GM21360 (cell line): ENCODE data around the gene SESN1.
"Not testable (repeated sequence)": the region's sequence is repeated elsewhere in the genome, so short reads cannot be mapped to it uniquely, and the experiment has no call there.

Experiments
- ATAC-seq: cut with Tn5 transposase; IDR thresholded peaks from one replicate; pipeline ENCODE4 v1.9.1; 2021; ENCODE audit warnings: mild to moderate bottlenecking, moderate library complexity; ENCODE audit not compliant: unreplicated experiment

The SESN1 gene

GRCh38 chr6:109002882-109003281, 91.8 kb downstream of the SESN1 start:
- ATAC-seq: no peak

DNA sequence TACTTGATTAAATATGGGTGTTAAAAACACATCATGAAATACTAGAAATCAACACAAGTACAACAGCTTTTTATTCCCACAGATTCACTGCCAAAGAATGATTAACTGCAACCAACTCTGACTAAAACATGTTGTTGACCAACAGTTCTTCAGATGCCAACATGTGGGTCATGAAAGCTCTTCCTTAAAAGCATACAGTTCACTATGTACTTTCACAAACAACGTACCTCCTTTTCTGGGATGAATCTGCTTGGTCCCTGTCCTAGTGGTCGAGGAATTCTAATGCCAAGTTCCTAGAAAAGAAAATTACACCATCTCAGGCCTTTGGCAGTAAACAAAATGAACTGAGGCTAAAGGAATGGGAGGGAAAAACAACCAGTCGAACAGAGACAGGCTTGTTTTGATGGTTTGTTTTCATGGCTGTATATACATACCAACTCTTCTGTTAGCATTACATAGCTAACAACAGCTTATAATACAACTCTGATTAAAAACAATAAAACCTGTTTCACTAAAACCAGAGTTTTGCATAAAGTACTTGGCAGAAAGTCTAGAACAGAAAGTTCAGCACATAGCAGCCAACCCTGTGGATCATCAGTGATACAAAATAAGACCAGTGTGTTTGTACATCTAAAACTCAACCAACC, 92.5 kb downstream of the SESN1 start:
- ATAC-seq: no peak

- ATAC-seq: no peak
Observed at GRCh38 chr6:109001291-109001894, 93.3 kb downstream of the SESN1 start.

- no peak for ATAC-seq
Observed at GRCh38 chr6:109000289-109000688, 94.4 kb downstream of the SESN1 start.

DNA sequence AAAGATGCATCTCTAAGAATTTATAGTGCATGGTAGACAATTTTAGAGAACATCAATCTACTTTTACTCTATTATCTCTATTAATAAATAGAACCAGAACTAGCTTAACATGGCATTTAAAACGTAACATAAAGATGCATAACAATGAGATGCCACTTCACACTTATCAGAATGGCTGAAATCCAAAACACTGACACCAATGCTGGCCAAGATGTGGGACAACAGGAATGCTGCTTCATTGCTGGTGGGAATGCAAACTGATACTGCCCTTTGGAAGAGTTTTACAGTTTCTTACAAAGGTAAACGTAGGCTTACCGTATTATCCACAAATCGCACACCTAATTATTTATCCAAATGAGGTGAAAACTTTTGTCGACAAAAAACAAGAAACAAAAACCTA, 95.2 kb downstream of the SESN1 start:
- no peak for ATAC-seq

DNA sequence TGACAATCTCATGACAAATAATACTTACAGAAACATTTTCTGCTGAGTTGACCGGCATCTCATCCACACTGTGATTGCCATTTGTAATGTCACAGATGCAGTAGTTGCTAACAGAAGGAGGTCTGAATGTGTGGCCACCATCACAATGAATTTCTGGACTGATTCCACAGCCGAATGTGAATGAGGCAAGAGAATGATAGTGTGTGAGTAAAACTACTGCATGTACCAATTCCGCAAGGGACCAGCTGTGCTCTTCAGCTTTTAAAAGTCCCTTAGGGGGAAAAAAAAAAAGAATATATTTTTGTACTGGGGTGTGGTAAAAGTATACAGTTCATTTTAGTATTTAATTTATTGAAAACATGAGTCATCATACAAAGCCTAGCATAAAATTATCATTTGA, 96.2 kb downstream of the SESN1 start:
- ATAC-seq: no peak

- no peak for ATAC-seq
Observed at GRCh38 chr6:108996208-108996607, 98.4 kb downstream of the SESN1 start.

DNA sequence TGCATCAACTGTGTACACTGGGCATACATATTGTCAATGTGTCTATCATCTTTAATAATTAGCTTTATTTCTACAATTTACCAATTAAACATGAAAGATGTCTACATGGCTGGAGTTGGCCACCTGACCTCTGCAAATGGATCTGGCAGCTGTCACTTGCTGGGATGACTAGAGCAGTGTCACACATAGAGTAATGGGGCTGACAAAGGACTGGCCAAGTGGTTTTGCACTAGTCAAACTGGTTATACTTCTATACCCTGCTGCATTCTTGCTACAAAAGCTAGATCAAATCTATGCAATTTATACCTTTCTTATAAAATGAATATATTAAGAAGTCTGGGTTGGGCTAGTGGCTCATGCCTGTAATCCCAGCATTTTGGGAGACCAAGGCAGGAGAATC, 99.3 kb downstream of the SESN1 start:
- ATAC-seq: no peak

DNA sequence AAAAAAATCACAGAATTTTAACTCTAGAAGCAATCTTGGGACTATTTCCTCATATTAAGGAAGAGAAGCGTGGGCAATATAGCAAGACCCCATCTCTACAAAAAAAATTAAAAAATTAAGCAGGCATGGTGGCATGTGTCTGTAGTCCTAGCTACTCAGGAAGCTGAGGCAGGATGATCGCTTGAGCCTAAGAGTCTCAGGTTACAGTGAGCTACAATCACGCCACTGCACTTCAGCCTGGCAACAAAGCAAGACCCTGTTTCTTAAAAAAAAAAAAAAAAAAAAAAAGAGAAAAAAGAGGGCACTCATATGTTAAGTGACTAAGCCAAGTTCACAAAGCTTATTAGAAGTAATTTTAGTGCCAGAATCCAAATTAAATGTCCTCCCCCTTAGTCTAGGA, 100.8 kb downstream of the SESN1 start:
- ATAC-seq: no peak

DNA sequence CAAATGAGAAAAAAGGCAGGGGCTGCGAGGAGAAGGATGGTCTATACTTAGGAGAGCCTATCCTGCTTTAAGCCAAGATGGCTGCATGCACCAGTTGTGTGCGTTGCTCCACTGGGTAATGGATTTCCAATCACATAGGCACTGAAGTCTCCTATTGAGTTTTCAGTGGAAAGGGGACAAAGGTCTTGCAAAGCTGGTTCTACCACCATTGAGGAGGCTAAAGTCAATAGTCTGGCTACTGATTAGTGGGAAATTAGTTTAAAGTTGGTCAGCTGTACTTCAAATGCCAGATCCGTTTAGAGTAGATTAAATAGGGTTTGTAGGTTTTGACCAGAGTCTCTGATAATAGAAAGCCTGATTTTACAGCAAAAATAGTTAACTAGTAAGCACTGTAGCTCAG, 104.9 kb downstream of the SESN1 start:
- ATAC-seq: no peak

DNA sequence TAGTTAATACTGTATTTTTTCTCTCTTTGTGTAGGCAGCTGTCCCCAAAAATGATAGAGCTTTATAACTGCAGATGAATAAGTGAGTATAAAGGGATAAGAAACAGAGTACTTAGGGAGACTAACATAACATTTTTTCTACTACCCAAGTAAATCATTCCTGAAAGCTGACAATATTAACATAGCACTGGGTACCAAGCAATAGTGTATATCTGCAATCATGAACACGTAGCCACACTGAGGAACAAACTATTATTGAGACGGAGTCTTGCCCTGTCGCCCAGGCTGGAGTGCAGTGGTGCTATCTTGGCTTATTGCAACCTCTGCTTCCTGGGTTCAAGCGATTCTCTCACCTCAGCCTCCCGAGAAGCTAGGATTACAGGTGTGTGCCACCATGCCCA, 105.9 kb downstream of the SESN1 start:
- no peak for ATAC-seq

GRCh38 chr6:108988296-108988695, 106.3 kb downstream of the SESN1 start:
- no peak for ATAC-seq

DNA sequence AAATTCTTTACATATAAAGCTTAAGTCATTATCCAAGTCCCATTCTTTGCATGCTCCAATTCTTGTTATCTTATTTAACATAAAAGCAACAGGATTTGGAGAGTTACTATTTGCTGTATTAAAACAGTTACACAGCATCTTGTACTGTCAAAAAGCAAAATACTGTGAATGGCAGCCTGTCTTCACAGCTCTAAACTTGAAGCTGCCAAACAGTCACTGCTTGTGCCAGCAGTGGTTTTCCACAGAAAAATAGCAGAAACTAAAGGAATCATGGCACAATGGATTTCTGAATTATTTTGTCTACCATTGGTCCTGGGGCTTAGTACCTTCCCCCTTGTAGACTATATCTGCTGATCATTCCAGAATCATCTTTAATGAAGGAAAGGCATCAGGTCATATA, 107.5 kb downstream of the SESN1 start:
- no peak for ATAC-seq

DNA sequence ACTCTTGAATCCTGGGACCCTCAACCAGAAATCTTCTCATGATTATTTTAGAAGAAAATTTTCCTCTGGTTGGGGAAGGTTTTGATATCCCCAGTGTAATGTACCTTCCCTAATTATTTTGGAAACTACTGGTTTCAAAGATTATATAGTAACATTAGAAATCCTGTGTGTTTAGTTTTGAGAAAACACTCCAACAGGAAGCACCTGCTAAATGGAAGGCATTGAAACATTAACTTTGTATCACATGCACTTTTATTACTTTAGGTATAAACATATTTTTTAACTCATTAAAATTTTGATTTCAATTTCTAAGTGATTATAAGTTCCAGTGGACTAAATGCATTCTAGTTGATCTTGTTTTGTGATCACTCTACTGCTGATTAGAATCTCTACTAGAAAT, 109.3 kb downstream of the SESN1 start:
- no peak for ATAC-seq

DNA sequence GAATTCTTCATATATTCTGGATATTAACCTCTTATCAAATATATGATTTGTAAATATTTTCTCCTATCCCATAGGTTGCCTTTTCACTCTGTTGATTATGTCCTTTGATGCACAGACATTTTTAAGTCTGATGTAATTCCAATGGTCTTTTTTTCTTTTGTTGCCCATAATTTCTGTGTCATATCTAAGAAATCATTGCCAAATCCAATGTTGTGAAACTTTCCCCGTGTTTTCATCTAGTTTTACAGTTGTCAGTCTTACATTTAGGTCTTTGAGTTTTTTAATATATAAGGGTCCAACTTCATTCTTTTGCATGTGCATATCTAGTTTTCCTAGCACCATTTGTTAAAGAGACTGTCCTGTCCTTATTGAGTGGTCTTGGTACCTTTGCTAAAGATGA, 111.5 kb downstream of the SESN1 start:
- no peak for ATAC-seq

DNA sequence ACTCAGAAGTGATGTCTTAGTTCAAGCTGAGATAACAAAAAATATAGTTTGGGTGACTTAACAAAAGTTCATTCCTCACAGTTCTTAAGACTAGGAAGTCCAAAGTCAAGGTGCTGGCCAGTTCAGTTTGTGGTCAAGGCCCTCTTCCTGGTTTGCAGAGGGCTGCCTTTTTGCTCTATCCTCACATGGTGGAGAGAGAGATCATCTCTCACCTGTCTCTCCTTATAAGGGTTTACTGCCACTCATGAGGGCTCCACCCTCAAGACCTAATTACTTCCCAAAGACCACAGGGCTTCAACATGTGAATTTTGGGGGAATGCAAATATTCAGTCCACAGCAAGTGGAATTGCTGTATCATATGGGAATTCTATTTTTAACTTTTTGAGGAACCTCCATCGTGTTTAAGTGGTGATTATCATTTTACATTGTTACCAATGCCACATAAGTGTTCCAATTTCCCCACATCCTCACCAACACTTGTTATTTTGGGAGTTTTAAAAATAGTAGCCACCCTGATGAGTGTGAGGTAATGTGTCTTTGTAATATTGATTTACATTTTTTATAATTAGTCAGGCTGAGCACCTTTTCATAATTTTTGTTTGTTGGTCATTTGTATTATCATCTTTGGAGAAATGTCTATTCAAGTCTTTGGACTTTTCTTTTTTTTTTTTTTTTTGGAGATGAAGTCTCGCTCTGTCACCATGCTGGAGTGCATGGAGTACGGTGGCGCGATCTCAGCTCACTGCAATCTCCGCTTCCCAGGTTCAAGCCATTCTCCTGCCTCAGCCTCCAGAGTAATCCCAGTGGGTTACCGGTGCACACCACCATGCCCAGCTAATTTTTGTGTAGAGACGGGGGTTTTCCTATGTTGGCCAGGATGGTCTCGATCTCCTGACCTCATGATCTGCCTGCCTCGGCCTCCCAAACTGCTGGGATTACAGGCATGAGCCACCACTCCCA, 112.2 kb downstream of the SESN1 start:
- ATAC-seq: no peak

GRCh38 chr6:108978638-108979037, 116.0 kb downstream of the SESN1 start:
- ATAC-seq: not testable (repeated sequence)

DNA sequence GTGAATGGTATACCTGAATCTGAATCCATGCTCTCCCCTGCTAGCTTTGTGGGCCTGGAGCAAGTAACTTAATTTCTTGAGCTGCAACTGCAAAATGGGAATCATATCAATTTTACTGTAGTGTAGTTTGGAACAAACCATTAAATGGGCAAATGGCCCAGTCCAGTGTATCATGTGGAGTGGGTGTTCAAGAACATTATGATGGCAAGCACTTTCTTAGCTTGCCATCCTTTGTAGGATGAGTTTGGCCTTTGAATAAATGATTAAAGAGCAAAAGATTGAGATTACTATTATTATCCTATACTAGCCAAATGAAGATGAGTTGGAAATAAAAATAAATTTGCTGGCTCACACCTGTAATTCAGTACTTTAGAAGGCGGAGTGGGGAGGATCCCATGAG, 120.4 kb downstream of the SESN1 start:
- no peak for ATAC-seq

- no peak for ATAC-seq
Observed at GRCh38 chr6:108969776-108970175, 124.9 kb downstream of the SESN1 start.

GRCh38 chr6:108968325-108969316, 126.0 kb downstream of the SESN1 start:
- ATAC-seq: no peak
